GM23338 (cell line): ENCODE measurements around the gene ABCA1. TPM values are rescaled to one million over a fixed set of nuclear protein-coding genes. Genes with fewer than 3 reads are reported as not detected.
A peak's percentile ranks its signal among the peaks of the same experiment; 100 is the strongest.
"Not testable (repeated sequence)": the region's sequence is repeated elsewhere in the genome, so short reads cannot be mapped to it uniquely, and the experiment has no call there.

ENCODE experiments used
- ATAC-seq: fragments of 200-7000 bp; cut with Tn5 transposase; 3 replicates; pipeline ENCODE4 v1.9.1; 2020
- DNase-seq: peaks from one replicate; pipeline ENCODE4 v3.0.0-alpha.2; 2015; ENCODE audit warnings: low spot score
- H2AFZ ChIP-seq: fragments of 200-600 bp; sonication (generic); 2 replicates; pipeline ENCODE4 v1.8.0; 2016; ENCODE audit warnings: antibody characterized with exemption, mild to moderate bottlenecking, moderate library complexity
- H3F3A ChIP-seq: fragments of 200-600 bp; sonication (generic); replicated peaks from 2 replicates; pipeline ENCODE4 v1.8.0; 2017; ENCODE audit warnings: antibody characterized with exemption, mixed run types, low read depth
- H3K27ac ChIP-seq: fragments of 200-600 bp; sonication (generic); 2 replicates; pipeline ENCODE4 v1.6.1; 2016; ENCODE audit warnings: low read depth
- H3K27me3 ChIP-seq: fragments of 200-600 bp; sonication (generic); 2 replicates; pipeline ENCODE4 v1.8.0; 2016; ENCODE audit warnings: mild to moderate bottlenecking, mixed run types, moderate library complexity; ENCODE audit not compliant: insufficient read depth
- H3K36me3 ChIP-seq: fragments of 200-600 bp; sonication (generic); 2 replicates; pipeline ENCODE4 v1.8.0; 2016; ENCODE audit warnings: mild to moderate bottlenecking; ENCODE audit not compliant: insufficient read depth
- H3K4me1 ChIP-seq: fragments of 200-600 bp; sonication (generic); 2 replicates; pipeline ENCODE4 v1.8.0; 2016; ENCODE audit warnings: mild to moderate bottlenecking, moderate library complexity; ENCODE audit not compliant: insufficient read depth
- H3K4me2 ChIP-seq: fragments of 200-600 bp; sonication (generic); 2 replicates; pipeline ENCODE4 v1.7.1; 2017; ENCODE audit warnings: mixed run types
- H3K4me3 ChIP-seq: fragments of 200-600 bp; sonication (generic); 2 replicates; pipeline ENCODE4 v1.6.1; 2016; ENCODE audit warnings: mixed run types
- H3K79me2 ChIP-seq: fragments of 200-600 bp; sonication (generic); replicated peaks from 2 replicates; pipeline ENCODE4 v1.8.0; 2017; ENCODE audit warnings: mild to moderate bottlenecking; ENCODE audit not compliant: insufficient read depth
- H3K9me2 ChIP-seq: fragments of 200-600 bp; sonication (generic); 2 replicates; pipeline ENCODE4 v1.8.0; 2017; ENCODE audit not compliant: insufficient read depth
- H4K20me1 ChIP-seq: fragments of 200-600 bp; sonication (generic); replicated peaks from 2 replicates; pipeline ENCODE4 v1.8.0; 2017; ENCODE audit warnings: mild to moderate bottlenecking; ENCODE audit not compliant: insufficient read depth
- H3K27ac Mint-ChIP-seq: 2 replicates; pipeline ENCODE4 v1.8.0; 2020; ENCODE audit warnings: inconsistent platforms, mild to moderate bottlenecking, moderate library complexity, mixed read lengths
- H3K27me3 Mint-ChIP-seq: 3 replicates; pipeline ENCODE4 v1.8.0; 2022; ENCODE audit warnings: low read depth, mild to moderate bottlenecking, moderate library complexity, mixed read lengths, inconsistent platforms; ENCODE audit not compliant: insufficient read depth, poor library complexity
- H3K36me3 Mint-ChIP-seq: 3 replicates; pipeline ENCODE4 v1.8.0; 2021; ENCODE audit warnings: low read depth, mild to moderate bottlenecking, inconsistent platforms, moderate library complexity, mixed read lengths
- H3K4me1 Mint-ChIP-seq: 3 replicates; pipeline ENCODE4 v1.8.0; 2020; ENCODE audit warnings: mild to moderate bottlenecking, inconsistent platforms, mixed read lengths
- H3K4me3 Mint-ChIP-seq: 3 replicates; pipeline ENCODE4 v1.8.0; 2021; ENCODE audit warnings: moderate library complexity, mild to moderate bottlenecking, inconsistent platforms, mixed read lengths
- H3K9me3 Mint-ChIP-seq: 3 replicates; pipeline ENCODE4 v1.8.0; 2020; ENCODE audit warnings: moderate library complexity, mild to moderate bottlenecking, inconsistent platforms, mixed read lengths
- CREB1 ChIP-seq: fragments of 250-450 bp; sonication (Bioruptor Pico); IDR thresholded peaks from 2 replicates; pipeline ENCODE4 v1.5.0; 2020; ENCODE audit warnings: low read depth, mild to moderate bottlenecking, moderate library complexity
- ETS1 ChIP-seq: IDR thresholded peaks from 2 replicates; pipeline ENCODE4 v1.6.1; 2016; ENCODE audit warnings: antibody characterized with exemption
- EZH2 ChIP-seq: fragments of 200-600 bp; sonication (generic); IDR thresholded peaks from one replicate; pipeline ENCODE4 v1.8.0; 2017; ENCODE audit warnings: antibody characterized with exemption, mild to moderate bottlenecking, low read depth; ENCODE audit not compliant: unreplicated experiment
- EZH2phosphoT487 ChIP-seq: fragments of 200-600 bp; sonication (generic); IDR thresholded peaks from one replicate; pipeline ENCODE4 v1.8.1; 2018; ENCODE audit warnings: antibody characterized with exemption; ENCODE audit not compliant: unreplicated experiment
- JUNB ChIP-seq: IDR thresholded peaks from one replicate; pipeline ENCODE4 v1.6.1; 2016; ENCODE audit warnings: antibody characterized with exemption; ENCODE audit not compliant: unreplicated experiment
- ZNF114 ChIP-seq: fragments of 250-450 bp; sonication (Bioruptor Pico); IDR thresholded peaks from 2 replicates; pipeline ENCODE4 v1.5.0; 2020; ENCODE audit warnings: mild to moderate bottlenecking, moderate library complexity
- polyA plus RNA-seq: library from polyadenylated mRNA; unstranded; fragments of >200 nt; fragmentation: Nextera tagmentation; extraction: Ambion mirVana; gene quantifications from 2 replicates; pipeline ENCODE4 v1.2.1, GENCODE V29; 2016
- total RNA-seq: library from RNA; depleted of rRNA; stranded (reverse); fragments of >200 nt; shearing (Covaris generic); gene quantifications from 2 replicates; pipeline ENCODE4 v1.2.3, GENCODE V29; 2014
- TF ChIP-seq, protein P1 (sequence below): IDR thresholded peaks from one replicate; pipeline ENCODE4 v1.6.1; 2018; ENCODE audit warnings: antibody characterized with exemption; ENCODE audit not compliant: unreplicated experiment

The ABCA1 gene
- total and polyA plus RNA-seq, 2 experiments from 2014 or later = 1.4 to 2.8 TPM

DNA sequence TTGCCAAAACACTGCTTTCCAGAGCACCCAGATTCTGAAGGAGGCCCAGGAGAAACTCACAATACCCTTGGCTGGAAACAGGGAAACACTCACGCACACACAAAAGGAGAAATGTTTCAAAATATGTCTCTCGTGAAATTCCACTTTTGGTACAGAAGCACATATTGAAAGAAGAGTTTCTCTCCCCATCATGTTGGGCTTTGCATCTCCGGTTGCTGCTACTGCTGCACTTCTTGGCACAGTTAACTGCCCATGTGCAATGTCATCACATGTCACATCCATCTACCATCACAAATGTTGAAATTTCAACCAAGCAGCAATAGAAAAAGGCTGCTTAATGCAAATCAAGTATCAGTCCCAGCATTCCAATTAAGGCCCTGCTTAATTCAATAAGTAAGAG, 72.1 kb downstream of the ABCA1 start:
- Mint-ChIP-seq H3K36me3 (peaks cover 38% of the 10 kb centered on the region; the same call in 2 of the 3 replicates), H3K4me1 (peaks cover 14% of the 10 kb centered on the region), H3K9me3 (no peaks in the 10 kb centered on the region), H3K4me3 (no peak overlapping the region), H3K27ac (0 out of 2 replicates have a peak overlapping the region, but pooled peaks have one; percentile 46), H3K27me3 (no peaks in the 10 kb centered on the region)
- Histone ChIP-seq H2AFZ (no peak overlapping the region), H3K9me2 (no peaks in the 10 kb centered on the region), H3K36me3 (no peaks in the 10 kb centered on the region), H3K4me3 (no peak overlapping the region), H3K4me2 (no peak overlapping the region), H3F3A (no peaks in the 10 kb centered on the region; the same call in 1 of the 2 replicates), H3K27me3 (no peaks in the 10 kb centered on the region), H3K4me1 (no peaks in the 10 kb centered on the region), H3K79me2 (no peaks in the 10 kb centered on the region), H4K20me1 (no peaks in the 10 kb centered on the region), H3K27ac (no peak overlapping the region)
- ATAC-seq = no peak
- no peak for DNase-seq
- TF ChIP-seq CREB1 (CRISPR knock-in tag) = no peak
- TF ChIP-seq, protein P1, sequence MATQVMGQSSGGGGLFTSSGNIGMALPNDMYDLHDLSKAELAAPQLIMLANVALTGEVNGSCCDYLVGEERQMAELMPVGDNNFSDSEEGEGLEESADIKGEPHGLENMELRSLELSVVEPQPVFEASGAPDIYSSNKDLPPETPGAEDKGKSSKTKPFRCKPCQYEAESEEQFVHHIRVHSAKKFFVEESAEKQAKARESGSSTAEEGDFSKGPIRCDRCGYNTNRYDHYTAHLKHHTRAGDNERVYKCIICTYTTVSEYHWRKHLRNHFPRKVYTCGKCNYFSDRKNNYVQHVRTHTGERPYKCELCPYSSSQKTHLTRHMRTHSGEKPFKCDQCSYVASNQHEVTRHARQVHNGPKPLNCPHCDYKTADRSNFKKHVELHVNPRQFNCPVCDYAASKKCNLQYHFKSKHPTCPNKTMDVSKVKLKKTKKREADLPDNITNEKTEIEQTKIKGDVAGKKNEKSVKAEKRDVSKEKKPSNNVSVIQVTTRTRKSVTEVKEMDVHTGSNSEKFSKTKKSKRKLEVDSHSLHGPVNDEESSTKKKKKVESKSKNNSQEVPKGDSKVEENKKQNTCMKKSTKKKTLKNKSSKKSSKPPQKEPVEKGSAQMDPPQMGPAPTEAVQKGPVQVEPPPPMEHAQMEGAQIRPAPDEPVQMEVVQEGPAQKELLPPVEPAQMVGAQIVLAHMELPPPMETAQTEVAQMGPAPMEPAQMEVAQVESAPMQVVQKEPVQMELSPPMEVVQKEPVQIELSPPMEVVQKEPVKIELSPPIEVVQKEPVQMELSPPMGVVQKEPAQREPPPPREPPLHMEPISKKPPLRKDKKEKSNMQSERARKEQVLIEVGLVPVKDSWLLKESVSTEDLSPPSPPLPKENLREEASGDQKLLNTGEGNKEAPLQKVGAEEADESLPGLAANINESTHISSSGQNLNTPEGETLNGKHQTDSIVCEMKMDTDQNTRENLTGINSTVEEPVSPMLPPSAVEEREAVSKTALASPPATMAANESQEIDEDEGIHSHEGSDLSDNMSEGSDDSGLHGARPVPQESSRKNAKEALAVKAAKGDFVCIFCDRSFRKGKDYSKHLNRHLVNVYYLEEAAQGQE = no peak
- TF ChIP-seq EZH2 = no peak

- H3K36me3 Mint-ChIP-seq = peaks cover 38% of the 10 kb centered on the region; the same call in 2 of the 3 replicates
- not testable (repeated sequence) for H3K9me3 Mint-ChIP-seq, H3K4me3 ChIP-seq, H3K9me2 ChIP-seq, H3K27me3 Mint-ChIP-seq, H3K36me3 ChIP-seq, H3K4me2 ChIP-seq, H3K27ac ChIP-seq, H3F3A ChIP-seq, H3K27me3 ChIP-seq, H2AFZ ChIP-seq, H3K27ac Mint-ChIP-seq, H3K4me3 Mint-ChIP-seq, DNase-seq, H3K79me2 ChIP-seq, ATAC-seq, H3K4me1 ChIP-seq, H4K20me1 ChIP-seq
- H3K4me1 Mint-ChIP-seq = peaks cover 13% of the 10 kb centered on the region
Measured at GRCh38 chr9:104855258-104855657, 72.7 kb downstream of the ABCA1 start.

DNA sequence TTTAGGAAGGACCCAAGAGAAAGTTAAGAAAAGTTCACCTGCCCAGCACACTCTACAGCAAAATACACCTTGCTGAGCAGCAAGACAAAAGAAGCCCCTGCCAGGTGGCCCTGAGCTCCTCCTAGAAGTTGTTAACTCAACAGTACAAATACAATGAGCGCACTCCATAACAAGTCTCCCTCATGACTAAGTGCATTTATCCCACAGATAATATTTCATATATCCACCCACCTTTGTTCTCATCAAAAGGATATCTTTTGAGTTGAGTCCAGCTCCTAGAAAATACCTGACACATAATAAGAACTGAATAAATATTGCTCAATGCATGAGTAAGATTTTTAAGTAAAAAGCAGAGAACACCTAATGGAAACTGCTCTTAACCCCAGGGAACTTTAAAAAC, 73.3 kb downstream of the ABCA1 start:
- Mint-ChIP-seq H3K27ac (peak overlapping the region; percentile 38), H3K4me1 (peaks cover 13% of the 10 kb centered on the region)

More for the DNA sequence above, 73.3 kb downstream of the ABCA1 start:
- H3K27ac ChIP-seq = no peak overlapping the region
- TF ChIP-seq JUNB (no peak), EZH2phosphoT487 (no peak), CREB1 (CRISPR knock-in tag) (no peak), ETS1 (no peak), ZNF114 (CRISPR knock-in tag) (no peak)
- H3K4me3 ChIP-seq = no peak overlapping the region
- H3K4me1 ChIP-seq = no peaks in the 10 kb centered on the region
- peaks cover 37% of the 10 kb centered on the region; the same call in 2 of the 3 replicates for H3K36me3 Mint-ChIP-seq
- H3K27me3 ChIP-seq = no peaks in the 10 kb centered on the region
- ATAC-seq = peak; percentile 61
- no peaks in the 10 kb centered on the region for H3K9me3 Mint-ChIP-seq
- H3K4me3 Mint-ChIP-seq = no peak overlapping the region
- H3K9me2 ChIP-seq = no peaks in the 10 kb centered on the region
- H3K79me2 ChIP-seq = no peaks in the 10 kb centered on the region
- H2AFZ ChIP-seq = no peak overlapping the region
- no peak for DNase-seq
- H3K36me3 ChIP-seq = no peaks in the 10 kb centered on the region
- H3K27me3 Mint-ChIP-seq = no peaks in the 10 kb centered on the region
- no peaks in the 10 kb centered on the region for H4K20me1 ChIP-seq
- H3F3A ChIP-seq = no peaks in the 10 kb centered on the region
- no peak overlapping the region for H3K4me2 ChIP-seq
